Neural cell (in vitro differentiated cells): ENCODE measurements around the gene TFDP2.

Experiments
- EZH2 ChIP-seq: fragments of 200-600, 300-800 bp; shearing (Covaris generic), sonication (generic); IDR thresholded peaks from 2 replicates; pipeline ENCODE4 v1.6.1; 2014; ENCODE audit warnings: antibody characterized with exemption, low read length, borderline replicate concordance, mild to moderate bottlenecking; ENCODE audit not compliant: insufficient read depth, poor library complexity, severe bottlenecking
- MXI1 ChIP-seq: fragments of 450-650 bp; conservative IDR thresholded peaks from 2 replicates; pipeline ENCODE4 v1.6.1; 2014; ENCODE audit warnings: antibody characterized with exemption, mild to moderate bottlenecking; ENCODE audit not compliant: poor library complexity, severe bottlenecking
- POLR2AphosphoS5 ChIP-seq: IDR thresholded peaks from 2 replicates; pipeline ENCODE4 v1.6.1; 2012
- TAF1 ChIP-seq: IDR thresholded peaks from 2 replicates; pipeline ENCODE4 v1.6.1; 2012; ENCODE audit warnings: low read depth
- TF ChIP-seq, protein P1 (sequence below): fragments of 450-650 bp; IDR thresholded peaks from 2 replicates; pipeline ENCODE4 v1.5.1; 2014; ENCODE audit warnings: antibody characterized with exemption, mild to moderate bottlenecking, moderate library complexity; ENCODE audit not compliant: poor library complexity, severe bottlenecking

DNA sequence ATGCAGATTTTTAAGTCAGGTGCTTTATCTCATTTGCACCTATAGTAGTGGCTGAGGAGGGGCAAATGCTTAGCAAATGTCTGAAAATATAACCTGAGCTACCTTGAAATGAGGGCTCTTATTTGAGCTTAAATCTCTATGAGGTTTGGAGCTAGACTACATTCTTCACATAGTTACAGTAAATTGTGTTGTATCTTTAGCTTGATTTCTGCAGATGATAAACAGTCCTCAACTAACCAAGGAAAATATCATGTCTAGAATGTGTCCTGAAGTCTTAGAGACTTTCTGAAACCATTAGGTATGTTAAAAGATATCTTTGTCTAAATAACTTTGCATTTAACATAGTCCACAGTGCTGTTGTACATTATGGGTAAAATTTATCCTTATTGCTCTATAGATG is 145.3 kb downstream of the TFDP2 start:
- TF ChIP-seq, protein P1, sequence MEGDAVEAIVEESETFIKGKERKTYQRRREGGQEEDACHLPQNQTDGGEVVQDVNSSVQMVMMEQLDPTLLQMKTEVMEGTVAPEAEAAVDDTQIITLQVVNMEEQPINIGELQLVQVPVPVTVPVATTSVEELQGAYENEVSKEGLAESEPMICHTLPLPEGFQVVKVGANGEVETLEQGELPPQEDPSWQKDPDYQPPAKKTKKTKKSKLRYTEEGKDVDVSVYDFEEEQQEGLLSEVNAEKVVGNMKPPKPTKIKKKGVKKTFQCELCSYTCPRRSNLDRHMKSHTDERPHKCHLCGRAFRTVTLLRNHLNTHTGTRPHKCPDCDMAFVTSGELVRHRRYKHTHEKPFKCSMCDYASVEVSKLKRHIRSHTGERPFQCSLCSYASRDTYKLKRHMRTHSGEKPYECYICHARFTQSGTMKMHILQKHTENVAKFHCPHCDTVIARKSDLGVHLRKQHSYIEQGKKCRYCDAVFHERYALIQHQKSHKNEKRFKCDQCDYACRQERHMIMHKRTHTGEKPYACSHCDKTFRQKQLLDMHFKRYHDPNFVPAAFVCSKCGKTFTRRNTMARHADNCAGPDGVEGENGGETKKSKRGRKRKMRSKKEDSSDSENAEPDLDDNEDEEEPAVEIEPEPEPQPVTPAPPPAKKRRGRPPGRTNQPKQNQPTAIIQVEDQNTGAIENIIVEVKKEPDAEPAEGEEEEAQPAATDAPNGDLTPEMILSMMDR, result no peak
- no peak for TF ChIP-seq EZH2
- no peak for TF ChIP-seq TAF1
- TF ChIP-seq MXI1, result no peak
- TF ChIP-seq POLR2AphosphoS5, result no peak
